Right ventricle myocardium superior (tissue), 1 donor: ENCODE measurements around the gene WWOX. TPM values are rescaled to one million over a fixed set of nuclear protein-coding genes. Genes with fewer than 3 reads are reported as not detected.

Experiments
- ATAC-seq: fragments of 200-7000 bp; cut with Tn5 transposase; one replicate; pipeline ENCODE4 v1.9.1; 2020; ENCODE audit warnings: mild to moderate bottlenecking; ENCODE audit not compliant: poor library complexity
- DNase-seq: peaks from one replicate; pipeline ENCODE4 v3.0.0-alpha.2; 2020
- intact Hi-C: fragments of 100-400 bp; cut with DNase I; formaldehyde crosslinking; loops from one replicate; pipeline ENCODE4 v1.11.2; 2022
- total RNA-seq: library from RNA; stranded (reverse); fragmentation: NEBNext Ultra II Directional; extraction: Animal tissue kit (Norgen Biotek cat#: 25700); gene quantifications from one replicate; pipeline ENCODE4 v1.2.1, GENCODE V29; 2021
- donor health status: DM: no; HTN: yes; CAD: no; lungs with severe emphysema.

Gene WWOX
- total RNA-seq, 1 donor from 2014 or later = 11.5 TPM

DNA sequence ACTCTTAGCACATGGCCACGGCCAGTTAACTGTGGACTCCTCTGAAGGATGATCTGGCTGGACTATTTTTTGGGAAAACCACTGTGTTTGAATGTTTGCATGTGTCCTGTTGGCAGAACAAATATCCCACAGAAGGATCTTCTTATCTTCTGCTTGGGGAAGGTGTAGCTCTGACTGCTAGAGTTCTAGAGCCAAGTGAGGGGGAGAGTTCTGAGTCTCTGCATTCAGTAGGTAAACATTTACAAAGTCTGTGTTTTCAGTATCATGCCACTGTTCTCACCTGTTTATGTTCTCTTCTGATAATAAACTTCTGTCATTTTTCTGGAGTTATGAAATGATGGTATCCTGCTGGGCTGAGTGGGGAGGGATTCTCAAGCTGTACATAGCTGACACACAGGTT, 241.1 kb downstream of the WWOX start:
- intact Hi-C loops = no loop called here
- DNase-seq (no peak), ATAC-seq (no peak)

DNA sequence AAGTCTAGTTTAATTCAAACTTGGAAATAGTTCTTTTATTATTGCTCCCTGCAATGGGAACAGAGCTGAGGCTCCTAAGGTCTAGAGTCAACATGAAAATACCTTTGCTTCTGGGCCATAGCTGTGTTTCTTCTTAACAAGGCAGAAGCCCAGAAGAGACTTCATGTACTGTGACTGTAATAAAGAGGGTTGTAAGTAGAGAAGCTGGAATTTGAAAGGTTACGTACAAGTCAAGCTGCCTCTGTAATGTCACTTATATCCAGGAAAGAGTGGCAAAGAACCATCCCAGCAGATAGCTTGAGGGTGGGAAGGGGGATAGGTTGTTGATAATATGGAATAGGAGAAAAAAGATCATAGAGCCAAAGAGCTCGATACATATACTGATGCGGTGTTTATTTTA, 248.6 kb downstream of the WWOX start:
- ATAC-seq (no peak), DNase-seq (no peak)
- intact Hi-C loops = no loop called here

DNA sequence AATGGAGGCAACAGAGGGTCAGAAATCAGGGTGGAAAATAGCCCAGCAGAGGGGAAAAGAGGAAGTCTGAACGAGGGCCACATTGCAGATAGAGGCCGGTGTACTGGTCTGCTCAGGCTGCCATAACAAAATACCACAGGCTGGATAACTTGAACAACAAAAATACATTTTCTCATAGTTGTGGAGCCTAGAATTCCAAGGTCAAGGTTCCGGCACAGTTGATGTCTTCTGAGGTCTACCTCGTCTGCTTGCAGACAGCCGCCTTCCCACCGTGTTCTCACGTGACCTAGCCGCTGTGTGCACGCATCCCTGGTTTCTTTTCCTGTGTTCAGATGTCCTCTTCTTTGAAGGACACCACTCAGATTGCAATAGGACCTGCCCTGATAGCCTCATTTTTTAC, 249.4 kb downstream of the WWOX start:
- ATAC-seq = no peak
- DNase-seq = no peak
- intact Hi-C loops = no loop called here

DNA sequence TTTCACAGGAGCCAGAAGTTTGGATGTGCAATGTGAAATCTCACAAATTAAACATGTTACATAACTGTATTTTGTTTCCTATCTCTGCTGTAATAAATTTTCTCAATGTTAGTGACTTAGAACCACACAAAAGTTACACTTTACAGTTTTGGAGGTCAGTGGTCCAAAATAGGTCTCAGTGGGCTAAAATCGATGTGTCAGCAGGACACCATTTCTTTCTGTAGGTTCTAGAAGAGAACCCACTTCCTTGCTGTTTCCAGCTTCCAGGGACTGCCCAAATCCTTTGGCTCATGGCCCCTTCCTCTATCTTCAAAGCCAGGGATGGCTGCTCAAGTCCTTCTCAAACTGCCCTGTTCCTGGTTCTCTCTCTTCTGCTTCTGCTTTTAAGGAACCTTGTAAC, 252.7 kb downstream of the WWOX start:
- DNase-seq (no peak), ATAC-seq (no peak)
- intact Hi-C loops = no loop called here

DNA sequence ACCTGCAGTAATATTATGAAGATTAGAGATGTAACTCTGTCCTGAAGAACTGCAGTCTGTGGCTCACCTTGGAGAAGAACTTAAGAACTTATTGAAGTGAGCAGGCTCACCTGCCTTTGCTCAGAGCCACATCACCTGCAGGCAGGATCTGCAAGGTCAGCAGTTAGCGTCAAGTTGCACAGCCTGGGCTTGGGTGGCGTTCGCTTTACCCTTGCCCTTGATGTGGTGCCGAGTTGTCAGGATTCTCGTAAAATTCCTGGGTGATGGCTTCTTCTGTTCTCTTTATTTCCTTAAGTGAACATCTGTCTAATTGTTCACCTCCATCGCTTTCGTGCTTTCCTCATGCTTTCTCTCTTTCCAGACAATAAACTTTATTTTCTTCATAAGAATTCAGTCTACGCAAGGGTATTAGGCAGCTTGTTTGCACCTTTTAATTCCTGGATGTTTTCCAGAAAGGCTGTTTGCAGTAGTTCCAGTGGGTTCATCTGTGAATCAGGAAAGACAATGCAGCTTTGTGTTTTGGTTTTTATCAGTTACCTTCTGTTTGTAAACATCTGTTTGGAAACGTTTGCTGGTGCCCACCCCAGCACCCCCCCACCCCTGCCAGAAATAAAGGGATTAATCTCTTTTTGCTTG, 254.3 kb downstream of the WWOX start:
- no peak for ATAC-seq
- DNase-seq = no peak
- intact Hi-C loops = no loop called here

DNA sequence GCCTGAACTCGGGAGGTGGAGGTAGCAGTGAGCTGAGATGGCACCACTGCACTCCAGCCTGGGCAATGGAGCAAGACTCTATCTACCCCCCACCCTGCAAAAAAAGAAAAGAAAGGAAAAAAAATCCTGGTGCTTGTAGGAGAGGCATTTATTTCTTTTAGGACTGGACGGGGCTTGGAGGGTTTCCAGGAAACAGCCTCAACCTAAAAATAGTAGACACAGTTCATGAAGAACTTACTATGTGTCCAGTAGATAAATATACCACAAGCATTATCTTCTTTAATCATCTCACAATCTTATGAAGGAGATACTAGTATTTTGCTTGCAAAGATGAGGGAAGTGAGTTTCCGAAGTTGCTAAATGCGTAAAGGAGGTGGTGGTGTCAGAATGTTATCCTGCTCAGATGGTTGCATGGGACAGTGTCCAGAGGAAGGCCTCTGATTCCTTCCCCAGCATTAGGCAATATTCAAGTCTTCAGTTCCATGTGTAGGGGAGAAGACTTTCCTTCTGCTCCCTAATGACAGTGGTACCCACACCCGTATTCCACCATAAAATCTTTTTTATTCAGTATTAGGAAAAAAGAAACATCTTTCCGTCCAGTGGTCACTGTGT, 263.2 kb downstream of the WWOX start:
- intact Hi-C loops = no loop called here
- DNase-seq = no peak
- ATAC-seq = peak; percentile 57

DNA sequence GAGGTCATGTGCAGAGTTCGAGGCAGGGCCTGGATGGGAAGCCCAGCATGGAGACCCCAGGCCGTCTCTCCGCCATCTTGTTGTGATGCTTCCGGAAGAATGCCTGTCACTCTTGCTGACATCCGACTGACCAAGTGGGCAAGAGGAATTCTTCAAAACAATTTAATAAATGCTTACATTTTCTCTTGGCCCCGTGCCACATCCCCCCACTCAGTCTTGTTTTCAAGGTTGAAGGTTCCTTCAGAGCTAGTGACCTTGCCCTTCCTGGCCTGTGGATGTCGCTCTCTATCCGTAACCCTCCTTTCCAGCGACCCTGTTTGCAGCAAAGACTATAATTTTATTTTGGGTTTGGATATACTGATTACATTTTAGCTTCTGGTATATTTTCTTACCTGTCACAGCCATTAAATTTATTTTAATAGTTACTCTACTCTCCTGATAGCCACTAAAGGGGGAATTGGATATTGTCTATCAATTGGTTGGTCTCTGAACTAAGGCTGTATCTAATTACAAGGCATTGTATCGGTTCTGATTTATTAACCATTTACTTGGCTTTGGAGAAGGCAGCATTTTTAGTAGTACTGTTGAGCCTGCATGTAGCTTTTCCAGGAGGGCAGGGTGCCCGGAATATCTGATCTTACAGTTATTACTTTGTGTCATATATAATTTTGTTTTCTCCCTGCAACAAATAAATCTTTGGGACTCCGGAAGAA, 264.5 kb downstream of the WWOX start:
- ATAC-seq (no peak), DNase-seq (no peak)

DNA sequence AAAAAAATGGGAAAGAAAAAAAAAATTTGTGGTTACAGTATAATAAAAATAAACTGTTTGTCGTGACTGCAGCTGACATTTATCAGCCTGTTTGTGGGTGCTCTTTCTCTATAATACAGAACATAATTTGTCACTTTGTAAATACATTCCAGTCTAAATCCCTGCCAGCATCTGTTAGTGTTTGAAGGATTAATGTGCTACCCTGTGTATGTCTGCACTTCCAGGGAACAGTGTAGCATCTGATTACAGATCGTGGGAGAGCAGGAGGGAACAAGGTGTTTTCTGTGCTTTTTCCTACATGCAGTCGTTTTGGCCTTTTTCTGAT, 265.1 kb downstream of the WWOX start:
- ATAC-seq (no peak), DNase-seq (no peak)
- intact Hi-C loops = no loop called here

More for the DNA sequence above, 264.5 kb downstream of the WWOX start:
- intact Hi-C loops = no loop called here

DNA sequence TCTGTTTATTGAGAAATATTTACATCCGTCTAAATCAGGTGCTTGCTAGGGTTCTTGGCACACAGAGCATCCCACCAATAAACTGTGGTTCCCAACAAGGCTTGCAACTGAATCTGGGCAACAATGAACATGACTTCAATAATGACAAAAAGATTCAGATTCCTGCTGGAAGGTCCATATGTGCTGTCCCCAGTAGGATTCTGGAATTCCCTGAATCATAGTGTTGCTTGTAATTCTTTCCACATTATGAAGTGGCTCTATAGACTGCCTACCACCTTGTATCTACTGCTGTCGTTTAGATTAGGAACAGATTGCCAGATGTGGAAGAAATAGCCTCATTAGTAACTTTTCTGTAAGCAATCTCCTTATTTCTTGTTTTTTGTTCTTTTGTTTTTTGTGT, 265.9 kb downstream of the WWOX start:
- intact Hi-C loops = no loop called here
- DNase-seq = no peak
- ATAC-seq = no peak

DNA sequence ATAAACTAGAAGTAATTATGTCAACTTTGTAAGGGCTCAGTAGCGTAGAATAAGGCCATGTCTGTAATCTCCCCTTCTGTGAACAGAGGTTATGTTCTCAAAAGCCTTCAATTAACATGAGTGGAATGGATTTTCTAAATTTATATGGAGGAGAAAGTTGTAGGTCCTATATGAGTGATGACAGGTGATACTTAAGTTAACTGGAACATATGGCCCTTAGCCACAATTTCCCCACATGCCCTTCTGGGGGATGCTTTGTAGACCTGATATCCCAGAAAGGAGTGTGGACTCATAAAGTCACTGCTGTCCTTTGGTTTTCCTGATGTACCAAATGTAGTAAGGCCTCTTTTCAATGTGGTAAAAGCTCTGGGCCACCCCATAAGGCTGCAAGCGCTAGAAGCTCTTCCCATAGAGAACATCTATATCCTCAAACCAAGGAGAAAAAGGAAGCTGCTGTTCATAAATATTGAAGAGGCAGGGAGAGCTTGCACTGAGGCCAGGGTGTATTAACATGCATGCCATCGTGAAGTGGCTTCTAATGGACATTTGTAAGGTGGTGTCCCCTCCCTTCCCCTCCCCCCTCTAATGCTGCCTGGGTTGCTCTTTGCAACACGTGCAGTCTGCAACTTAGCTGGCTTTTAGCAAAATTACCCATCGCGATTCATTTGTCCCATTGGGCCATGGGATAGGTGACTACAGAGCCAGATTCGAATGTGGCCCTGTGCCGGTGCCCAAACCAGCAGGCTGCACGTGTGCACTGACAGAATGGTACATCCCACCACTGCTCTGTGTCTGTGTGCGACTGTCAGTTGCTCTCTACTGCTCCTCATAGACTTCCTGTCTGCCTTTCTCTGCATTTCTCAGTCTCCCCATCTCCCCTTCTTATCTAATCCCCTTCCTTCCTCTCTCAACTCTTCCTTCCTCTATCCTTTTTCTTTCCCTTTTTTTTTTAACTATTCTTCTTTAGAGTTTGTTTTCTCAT, 269.0 kb downstream of the WWOX start:
- ATAC-seq = peak; percentile 90
- intact Hi-C loops = no loop called here
- no peak for DNase-seq

DNA sequence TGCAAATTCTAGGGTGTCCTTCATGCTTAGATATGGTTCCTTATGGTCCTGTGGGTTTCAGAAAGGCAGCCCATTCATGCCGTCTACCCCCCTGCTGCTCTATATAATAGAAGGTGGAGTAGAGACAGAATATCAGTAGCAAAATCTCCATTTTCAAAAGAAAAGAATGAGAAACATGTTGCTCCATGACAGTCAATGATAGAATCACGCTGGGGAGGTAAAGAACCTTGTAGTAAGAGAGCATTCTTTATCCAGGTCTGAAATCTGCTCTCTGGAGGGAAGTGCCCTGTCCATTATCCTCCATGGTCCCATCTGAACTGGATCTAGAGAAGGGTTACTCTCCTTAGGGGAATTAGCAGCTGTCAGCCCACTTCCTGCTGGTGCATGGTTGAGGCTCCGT, 272.8 kb downstream of the WWOX start:
- ATAC-seq (no peak), DNase-seq (no peak)
- intact Hi-C loops = no loop called here

DNA sequence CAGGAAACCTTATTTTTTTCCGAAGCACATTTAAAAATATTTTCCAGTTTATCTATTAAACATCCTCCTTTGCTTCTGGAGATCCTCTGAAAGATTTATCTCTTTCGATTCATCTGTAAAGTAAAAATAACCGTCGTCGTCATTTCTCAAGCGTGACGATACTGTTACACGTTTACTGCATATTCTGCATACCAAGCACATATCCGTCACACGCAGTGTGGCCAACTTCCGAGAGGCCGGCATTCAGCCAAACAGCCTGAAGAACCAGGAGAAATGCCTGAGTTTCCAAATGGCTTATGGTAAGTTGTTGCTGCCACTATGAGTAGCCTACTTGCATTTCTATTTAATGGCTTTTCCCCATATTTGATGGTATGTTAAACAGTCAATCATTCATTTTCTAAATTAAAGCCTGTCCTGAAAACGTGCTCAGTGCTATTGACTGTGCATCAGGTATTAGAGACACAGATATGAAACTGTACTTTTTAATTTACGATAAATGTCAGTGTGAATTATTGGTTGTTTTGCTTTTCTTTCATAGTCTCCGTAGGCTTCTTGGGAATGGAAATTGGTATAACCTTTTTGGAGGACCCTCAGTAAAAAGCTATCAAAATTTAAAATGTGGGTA, 275.7 kb downstream of the WWOX start:
- intact Hi-C loops = no loop called here
- DNase-seq = peak; percentile 44
- ATAC-seq = peak; percentile 63

DNA sequence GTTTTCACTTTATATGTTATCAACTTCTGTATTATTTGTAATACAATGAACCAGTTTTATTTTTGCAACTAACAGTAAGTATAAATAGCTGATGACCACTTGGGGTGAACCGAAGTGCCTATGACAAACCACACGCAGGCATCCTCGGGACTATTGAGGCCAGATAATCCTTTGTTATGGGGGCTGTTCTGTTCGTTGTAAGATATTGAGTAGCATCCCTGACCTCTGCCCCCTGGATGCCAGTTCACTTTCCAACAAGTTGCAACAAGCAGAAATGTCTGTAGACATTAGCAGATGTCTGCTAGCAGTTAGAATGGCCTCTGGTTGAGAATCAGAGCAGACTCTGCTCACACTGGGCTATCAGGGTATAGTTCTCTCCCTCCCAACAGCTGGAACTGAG, 277.0 kb downstream of the WWOX start:
- ATAC-seq = no peak
- DNase-seq = no peak
- intact Hi-C loops = no loop called here

DNA sequence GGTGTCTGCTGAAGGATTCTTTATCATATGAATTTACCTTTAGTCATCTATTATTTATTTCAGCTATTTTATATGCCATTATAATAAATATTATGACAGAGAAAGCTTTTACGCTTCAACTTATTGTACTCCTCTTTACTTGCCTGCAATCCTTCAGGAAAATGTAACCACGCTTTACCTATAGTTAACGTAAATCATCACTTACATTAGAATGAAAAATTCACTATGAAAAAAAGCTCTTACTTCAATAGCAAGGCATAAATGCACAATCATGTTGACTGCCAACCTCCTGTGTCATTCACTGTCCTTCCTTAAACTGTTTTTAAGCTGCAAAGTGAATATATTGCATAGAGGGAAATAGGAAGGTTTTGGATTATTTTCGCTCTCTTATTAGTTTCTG, 277.9 kb downstream of the WWOX start:
- DNase-seq (no peak), ATAC-seq (no peak)
- intact Hi-C loops = no loop called here

DNA sequence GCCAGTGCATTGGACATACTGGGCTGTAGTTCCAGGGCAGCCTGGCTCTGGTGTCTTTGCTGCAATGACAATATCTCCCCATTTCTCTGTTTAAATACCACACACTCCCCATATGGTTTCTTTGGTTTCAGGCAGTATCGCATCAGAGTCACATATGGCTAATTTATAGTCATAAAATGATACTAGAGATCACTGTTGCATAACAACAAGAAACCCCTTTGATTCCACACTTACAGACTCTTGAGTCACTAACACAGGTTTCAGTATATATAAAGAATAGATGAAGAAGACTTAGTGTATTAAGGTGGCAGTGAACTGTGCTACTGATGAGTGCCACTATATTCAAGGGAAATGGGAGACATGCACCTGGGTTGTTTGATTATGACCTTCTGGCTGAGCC, 281.6 kb downstream of the WWOX start:
- DNase-seq (no peak), ATAC-seq (no peak)
- intact Hi-C loops = no loop called here

DNA sequence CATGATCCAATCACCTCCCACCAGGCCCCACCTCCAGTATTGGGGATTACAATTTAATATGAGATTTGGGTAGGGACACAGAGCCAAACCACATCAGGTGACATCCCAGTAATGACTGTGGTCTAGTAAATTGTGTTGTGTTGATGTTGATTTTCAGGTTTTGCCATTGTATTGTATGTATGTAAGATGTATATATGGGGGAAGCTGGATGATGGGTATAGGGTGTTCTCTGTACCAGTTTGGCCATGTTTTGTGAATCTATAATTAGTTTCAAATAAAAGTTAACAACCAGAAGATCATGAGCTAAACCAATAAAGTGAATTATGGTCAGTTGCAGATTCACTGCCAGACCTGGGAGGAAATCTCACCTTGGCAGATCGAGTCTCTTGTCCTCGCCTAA, 283.7 kb downstream of the WWOX start:
- ATAC-seq (no peak), DNase-seq (no peak)
- intact Hi-C loops = no loop called here

DNA sequence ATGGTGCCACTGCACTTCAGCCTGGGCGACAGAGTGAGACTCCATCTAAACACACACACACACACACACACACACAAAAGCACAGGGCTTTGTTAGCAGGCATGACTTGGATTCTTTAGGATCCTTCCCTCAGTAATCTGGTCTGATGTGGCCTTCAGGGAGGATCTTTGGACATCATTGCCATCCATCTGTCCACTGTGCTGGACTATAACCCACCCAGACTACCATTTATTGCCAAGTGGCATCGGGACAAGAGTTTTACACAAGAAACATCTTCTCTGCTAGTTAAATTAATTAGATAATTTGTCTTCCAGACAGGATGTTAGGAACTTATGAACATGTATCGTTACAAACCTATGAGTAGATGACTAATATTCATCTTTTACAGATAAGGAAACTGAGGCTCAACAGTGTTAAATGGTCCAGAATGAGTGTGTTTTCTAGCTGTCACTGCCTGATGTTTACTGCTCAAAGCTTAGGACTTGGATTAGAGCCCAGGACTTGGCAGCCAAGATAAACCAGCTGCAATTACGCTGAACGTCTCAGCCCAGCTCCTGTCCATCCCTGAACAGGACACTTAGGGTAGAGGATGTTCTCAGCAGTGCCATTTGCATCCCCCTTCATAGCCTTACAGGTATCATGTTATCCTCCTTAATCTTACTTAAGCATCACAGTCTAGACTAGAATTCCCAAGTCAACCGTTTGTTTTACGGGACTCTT, 285.8 kb downstream of the WWOX start:
- intact Hi-C loops = no loop called here
- DNase-seq (no peak), ATAC-seq (peak; percentile 36)

DNA sequence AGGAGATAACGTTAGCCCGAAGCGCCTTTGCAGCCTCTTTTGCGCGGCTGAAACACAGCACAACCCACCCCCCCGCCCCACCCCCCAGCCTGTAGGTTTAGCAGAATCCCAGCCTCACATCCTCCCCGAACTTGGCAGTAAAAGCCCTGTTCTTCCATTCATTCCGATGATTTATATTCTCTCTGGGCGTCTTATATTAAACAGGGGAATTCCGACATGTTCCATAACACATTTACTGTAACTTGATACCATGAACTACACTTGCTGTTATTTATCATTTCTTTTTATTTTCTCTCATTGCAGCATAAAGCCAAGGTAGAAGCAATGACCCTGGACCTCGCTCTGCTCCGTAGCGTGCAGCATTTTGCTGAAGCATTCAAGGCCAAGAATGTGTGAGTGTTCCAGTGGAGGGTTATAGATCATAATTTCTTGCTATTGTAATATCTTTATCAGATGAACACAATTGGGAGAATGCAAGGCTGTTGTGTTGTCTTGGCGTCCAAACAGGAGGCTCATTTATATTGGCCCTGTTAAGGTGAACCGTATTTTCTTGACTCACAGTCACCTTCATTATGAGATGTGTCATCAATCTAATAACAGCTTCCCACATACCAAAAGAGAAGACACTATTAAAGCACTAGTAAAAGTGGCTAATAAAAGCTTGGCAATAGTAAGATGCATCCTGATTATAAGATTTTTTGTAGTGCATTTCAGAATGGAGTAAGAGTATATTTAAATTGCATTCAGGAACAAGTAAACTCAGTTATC, 287.3 kb downstream of the WWOX start:
- ATAC-seq (no peak), DNase-seq (no peak)
- intact Hi-C loops = no loop called here
